DND-41 (cell line): Measurements from ENCODE around the gene ZBTB45.

Source experiments
- CTCF ChIP-seq: IDR thresholded peaks from 2 replicates; pipeline ENCODE4 v1.5.1; 2012; ENCODE audit warnings: borderline replicate concordance, low read length, moderate library complexity, mild to moderate bottlenecking; ENCODE audit not compliant: poor library complexity, severe bottlenecking; ENCODE audit errors: extremely low read depth
- EZH2 ChIP-seq: IDR thresholded peaks from 3 replicates; pipeline ENCODE4 v1.6.1; 2012; ENCODE audit warnings: borderline replicate concordance, low read depth, mild to moderate bottlenecking, moderate library complexity, low read length, inconsistent platforms; ENCODE audit not compliant: severe bottlenecking

DNA sequence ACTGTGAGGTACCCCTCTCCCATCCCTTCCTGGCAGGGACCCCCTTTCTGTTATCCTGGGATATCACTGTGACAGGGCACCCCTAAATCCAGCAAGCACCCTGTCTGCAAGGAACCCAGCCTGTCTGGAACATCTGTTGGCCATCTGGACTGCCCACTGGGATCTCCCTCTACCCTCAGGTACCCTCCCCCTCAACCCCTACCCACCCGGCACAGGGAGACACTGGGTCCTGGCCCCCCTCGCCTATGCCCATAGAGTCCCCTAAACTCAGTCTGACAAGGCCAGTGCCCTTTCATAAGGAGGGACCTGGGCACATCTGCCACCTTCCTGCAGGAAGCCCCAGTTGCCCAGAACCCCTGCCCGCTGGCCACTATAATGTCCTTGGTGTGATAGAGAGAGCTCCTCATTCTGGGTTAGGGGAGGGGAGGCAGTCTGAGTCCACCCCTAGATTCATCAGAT, 5.0 kb downstream of the ZBTB45 start:
- TF ChIP-seq CTCF (no peak), EZH2 (no peak)
